Measurements from ENCODE around the gene VCY.
"Not testable (repeated sequence)": the region's sequence is repeated elsewhere in the genome, so short reads cannot be mapped to it uniquely, and the experiment has no call there.

The VCY gene

GRCh38 chrY:13986373-13986772, at the start of gene VCY:
Gene VCY, minus strand, starts transcription at chrY:13986473. Its CDS starts 33 bp downstream, at chrY:13986440.
- not testable (repeated sequence) for DNase-seq (ENCODE audit: low spot score)

- DNase-seq (ENCODE audit: low spot score) = not testable (repeated sequence)
Observed at GRCh38 chrY:14030395-14030794, 44.1 kb upstream of the VCY start.

GRCh38 chrY:14011916-14012315, 25.6 kb upstream of the VCY start:
- not testable (repeated sequence) for DNase-seq (ENCODE audit: low spot score)

- not testable (repeated sequence) for DNase-seq (ENCODE audit: low spot score)
Observed at GRCh38 chrY:13942406-13942805, 43.9 kb downstream of the VCY start.

Measured in AG20443 (cell line).